AML-193 (cell line): ENCODE results near the gene UNC13A.

Source experiments
- DNase-seq, 2 experiments: peaks; one replicate each; lab custom pipeline; 2025; lab: John Stamatoyannopoulos, UW

The UNC13A gene

DNA sequence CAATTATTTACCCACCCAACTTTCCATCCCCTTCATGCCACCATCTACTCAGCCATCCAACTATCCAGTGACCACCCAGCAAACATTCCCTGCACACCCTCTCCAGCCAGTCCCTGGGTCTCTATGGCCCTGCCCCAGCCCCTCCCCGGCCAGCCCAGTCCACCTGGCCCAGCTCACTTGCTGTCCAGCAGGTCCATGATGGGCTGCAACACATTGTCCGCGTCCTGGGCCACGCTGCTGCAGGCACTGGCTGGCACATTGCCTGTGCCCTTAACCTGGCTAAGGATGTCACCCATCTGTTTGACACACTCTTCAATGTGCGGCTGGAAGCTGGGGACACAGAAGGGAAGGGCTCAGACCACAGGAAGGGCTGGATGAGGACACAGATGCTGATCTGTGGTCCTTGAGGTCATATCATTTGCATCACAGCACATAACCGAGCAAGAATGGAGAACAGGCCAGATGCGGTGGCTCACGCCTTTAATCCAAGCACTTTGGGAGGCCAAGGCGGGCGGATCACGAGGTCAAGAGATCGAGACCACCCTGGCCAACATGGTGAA lies 61.6 kb downstream of the UNC13A start:
- no peak for DNase-seq

DNA sequence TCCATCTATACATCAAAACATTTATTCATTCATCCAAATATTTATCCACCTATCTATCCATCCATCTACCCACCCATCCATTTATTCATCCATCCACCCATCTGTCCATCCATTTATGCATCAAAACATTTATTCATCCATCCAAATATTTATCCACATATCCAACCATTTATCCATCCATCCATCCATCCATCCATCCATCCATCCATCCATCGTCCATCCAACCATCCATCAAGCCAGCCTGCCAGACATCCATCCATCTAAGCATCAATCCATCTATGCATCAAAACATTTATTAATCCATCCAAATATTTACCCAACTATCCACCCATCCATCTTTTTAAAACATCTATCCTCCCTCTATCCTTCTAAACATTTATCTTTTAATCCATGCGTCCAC lies 62.2 kb downstream of the UNC13A start:
- no peak for DNase-seq

DNA sequence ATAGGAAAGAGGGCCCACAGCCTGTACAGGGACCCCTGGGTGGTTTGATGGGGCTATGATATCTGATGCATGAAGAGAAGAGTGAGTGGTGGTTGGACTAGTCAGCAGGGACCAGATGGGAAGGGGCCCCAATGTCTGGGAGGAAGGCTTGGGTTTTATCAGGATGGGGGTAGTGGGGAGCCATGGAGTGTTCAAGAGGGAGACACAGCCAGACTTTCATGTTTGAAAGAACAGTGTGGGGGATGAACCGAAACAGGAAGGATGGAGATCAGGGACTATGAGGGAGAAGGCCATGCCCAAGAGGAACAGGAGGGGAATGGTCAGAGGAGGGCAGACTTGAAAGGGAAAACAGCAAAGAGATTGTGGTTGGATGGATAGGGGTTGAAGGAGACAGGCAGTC lies 63.1 kb downstream of the UNC13A start:
- no peak for DNase-seq

DNA sequence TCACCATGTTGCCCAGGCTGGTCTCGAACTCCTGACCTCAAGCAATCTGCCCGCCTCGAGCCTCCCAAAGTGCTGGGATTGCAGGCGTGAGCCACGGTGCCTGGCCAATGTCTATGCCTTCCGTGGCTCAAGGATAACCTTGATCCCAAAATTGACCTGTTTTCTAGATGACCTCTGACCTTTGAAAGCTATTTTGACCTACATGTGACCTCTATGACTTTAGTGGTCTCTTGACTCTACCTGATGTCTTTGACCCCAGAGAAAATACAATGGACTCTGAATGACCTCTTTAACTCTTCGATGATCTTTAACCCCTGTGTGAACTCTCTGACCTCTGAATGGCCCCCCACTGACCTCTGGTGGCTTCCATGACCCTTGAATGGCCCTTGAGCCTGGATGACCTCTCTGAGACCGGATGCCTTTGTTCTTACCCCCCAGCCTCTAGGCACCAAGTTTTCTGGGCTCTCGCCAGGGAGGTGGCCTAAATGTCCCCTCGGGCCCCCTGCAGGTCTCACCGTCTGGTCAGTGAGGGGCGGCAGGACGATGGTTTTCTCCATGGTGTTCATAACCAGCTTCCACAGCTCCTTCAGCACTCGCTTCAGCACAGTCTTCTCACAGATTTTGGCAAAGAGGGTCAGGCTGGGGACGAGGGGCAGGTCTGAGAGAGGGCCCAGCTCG lies 63.7 kb downstream of the UNC13A start:
- no peak for DNase-seq

DNA sequence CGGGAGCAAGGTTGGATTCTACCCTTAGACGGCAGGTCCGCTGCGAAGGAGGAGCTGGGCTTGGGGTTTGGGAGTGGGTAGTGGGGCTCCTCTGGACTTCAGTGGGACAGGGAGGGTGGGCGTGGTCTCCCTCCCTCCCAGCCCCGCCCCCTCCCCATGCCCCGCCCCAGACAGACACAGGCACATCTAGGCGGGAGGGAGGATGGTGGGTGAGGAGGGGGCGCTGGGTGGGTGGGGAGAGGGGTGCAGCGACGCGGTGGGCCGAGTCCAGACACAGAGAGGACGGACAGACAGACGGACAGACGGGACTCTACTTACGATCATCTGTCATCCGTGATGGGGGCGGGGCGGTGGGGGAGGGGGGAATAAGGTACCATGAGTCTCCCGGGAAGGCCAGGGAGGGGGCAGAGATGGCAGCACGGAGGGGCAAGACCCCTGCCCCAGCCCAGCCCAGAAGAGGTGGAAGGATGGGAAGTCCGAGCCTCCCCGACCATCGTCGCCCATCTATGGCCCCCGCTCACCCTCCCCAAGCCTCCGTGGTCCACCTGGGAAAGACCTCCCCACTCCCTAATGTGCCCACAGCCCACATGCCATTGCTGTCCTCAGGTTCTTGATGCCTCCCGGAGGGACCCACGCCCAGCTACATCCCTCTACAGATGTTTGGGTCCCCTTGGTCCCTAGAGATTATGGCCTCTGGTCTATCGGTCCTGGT lies 64.8 kb downstream of the UNC13A start:
- no peak for DNase-seq

DNA sequence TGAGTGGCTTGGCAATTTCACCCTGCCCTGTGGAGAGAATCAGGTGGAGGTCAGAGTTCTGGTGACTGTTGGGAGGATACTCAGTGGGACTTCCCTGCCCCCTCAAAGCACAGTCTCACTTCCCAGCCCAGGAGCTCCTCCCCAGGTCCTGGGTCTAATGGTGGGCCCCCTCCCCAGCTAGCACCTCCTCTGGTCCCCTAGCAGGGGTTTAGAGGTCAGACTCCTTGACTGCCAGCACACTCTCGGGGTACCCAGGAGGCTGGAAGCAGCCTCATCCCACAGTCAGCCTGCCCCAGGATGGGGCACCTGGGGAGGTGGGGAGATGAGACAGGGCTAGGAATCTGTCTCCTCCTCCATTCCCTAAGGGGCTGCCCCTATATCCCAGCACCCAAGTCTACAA lies 67.5 kb downstream of the UNC13A start:
- no peak for DNase-seq

- DNase-seq = no peak
Measured at GRCh38 chr19:17618936-17619335, 69.2 kb downstream of the UNC13A start.

DNA sequence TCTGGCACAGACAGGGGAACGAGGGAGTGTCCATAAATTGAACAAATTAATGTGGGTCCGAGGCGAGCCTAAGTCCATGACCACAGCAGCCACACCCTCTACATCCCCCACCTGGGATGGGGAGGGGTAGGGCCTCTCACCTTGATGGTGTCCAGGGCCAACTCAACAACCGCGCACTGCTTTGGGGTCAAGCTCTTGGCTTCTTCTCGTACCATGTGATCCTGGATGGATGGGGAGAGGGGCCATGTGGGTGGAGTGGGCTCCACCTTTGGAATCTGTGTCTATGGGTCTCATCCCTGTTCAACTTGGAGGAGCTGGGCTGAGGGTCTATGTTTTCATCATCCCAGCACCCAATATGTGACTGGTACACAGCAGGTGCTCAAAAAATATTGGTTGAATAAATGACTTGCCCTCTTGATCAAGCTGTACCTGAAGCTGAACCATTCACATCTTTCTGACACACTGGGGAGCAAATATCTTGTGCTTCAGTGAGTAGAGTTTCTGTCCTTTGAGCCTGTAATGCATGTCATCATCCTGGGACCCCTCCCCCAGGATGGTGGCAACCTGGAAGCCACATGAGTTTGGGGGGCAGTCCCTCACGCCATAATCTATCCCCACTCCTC lies 69.8 kb downstream of the UNC13A start:
- DNase-seq = no peak

- no peak for DNase-seq
Measured at GRCh38 chr19:17617807-17618192, 70.4 kb downstream of the UNC13A start.

DNA sequence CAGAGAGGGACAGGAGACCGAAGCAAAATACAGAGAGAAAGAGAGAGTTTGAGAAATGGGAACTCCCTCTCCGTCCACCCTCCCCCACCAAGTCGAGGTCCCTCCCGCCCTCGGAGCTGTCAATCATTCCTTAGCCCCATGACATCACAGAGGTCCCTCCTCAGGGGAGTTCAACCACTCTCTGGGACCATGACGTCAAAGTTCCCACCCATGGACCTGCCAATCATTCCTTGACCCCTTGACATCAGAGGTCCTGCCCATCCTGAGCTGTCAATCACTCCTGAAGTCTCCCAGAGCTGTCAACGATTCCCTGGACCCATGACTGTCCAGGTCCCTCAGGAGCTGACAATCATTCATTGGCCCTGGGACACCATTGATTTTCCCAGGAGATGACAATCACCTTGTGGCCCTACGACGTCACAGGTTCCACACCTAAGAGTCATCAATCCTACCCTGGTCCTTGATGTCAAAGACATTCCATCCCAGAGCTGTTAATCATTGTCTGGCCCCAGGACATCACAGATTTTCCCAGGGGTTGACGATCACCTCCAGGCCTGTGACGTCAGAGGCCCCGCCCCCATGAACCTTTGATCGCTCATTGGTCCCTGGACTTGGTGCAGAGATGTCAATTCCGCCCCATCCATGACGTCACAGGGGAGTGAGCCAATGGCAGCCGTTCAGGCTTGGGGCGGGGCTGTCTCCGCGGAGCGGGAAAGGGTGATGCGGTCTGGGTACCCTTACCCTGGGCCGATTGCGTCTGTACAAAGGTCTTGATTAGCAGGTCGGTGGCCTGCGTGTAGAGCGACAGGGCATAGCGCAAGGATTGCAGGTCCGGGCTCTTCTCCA lies 71.0 kb downstream of the UNC13A start:
- DNase-seq = no peak

DNA sequence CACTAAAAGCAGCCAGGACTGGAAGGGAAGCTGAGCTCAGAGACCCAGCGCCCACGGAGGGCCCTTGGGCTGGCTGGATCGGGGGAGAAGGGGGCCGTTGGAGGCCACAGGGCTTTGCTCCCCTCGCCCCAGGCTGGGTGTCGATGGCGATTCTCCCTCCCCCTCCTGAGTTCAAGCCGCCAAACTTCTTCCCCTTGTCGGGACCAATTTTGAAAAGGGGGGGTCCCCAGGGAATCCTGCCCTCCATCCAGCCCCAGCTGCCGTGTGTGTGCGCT lies 71.5 kb downstream of the UNC13A start:
- DNase-seq = no peak

- no peak for DNase-seq
Measured at GRCh38 chr19:17615889-17616685, 72.1 kb downstream of the UNC13A start.

DNA sequence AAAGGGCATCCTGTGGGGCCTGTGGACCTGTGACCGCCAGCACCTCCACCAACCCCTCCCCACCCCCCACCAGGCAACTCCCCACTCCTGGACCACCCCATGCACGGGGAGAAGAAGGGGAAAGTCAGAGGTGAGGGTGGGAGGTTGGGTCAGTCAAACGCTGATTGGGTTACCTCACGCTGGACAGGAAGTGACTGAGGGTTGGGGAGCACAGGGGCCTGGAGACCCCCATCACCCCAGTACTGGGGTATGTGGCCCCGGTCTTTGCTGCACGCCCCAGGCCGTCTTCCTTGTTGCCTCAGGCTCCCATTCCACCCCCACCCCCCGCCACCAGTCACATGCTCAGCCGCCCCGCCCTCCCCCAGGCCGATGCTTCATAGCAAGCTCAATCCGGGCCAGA lies 73.7 kb downstream of the UNC13A start:
- DNase-seq = no peak

DNA sequence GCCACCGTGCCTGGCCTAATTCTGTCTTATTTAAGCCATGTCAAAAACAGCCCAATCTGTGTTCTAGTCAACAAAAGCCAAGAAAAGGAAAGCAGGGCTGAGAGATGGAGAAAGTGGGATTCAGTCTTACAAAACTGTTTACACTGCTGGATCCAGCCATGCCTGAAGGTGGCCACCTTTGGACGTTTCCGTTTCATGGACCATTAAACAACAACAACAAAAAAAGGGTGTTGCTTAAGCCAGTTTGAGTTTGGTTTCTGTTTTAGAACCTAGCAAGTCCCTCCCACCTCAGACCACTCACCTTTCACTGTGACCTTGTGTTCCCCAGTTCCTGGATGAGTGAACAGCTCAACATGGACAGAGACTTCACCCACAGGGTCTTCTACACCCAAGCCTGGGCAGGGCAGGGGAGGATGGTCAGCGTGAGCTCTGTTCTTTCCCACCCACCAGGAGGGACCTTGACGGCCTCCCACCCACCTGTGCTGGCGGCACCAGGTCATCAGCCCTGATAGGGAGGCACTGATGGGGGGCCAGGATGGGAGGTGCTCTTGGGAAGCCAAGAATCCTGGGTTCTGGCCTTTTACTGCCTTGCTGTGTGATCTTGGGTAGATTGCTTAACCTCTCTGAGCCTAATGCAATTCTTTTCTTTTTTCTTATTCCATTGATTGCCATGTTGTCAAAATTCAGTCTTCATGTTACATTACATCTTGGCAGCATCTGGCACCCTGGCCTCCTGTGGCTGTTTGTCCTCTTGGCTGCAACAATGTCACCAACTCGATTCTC lies 76.5 kb downstream of the UNC13A start:
- DNase-seq = no peak

- DNase-seq = peak in 1 of 2 experiments; percentile 24
Measured at GRCh38 chr19:17610384-17610783, 77.8 kb downstream of the UNC13A start.

GRCh38 chr19:17607936-17608335 lies 80.2 kb downstream of the UNC13A start:
- no peak for DNase-seq

DNA sequence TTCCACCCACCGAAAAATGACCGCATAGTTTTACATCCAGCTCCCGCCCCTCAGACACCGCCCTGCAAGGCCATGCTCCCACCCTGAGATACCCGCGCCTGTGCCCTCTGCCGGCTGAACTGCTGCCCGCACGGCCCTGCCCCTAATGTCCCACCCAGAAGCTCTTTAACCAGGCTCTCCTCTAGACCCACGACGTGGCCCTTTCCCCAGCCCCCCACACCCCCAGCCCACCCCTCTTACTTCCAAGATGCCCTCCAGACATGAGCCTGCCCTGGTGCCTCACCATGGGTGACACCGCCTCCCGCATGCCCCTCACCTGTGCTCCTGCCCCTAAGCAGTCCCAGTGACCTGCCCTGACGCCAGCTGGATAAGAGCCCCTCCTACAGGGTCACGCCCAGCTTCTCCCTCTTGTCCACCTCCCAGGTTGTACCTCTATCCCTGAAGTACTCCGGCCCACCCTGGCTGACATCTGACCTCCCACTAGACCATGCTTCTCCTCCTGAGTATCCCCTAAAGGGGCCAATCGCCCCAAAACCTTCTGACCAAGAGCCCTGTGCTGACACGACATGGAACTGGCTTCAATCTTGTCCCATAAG lies 81.5 kb downstream of the UNC13A start:
- DNase-seq = no peak

- peak; percentile 80 to 82 for DNase-seq
Measured at GRCh38 chr19:17605761-17606589, 82.2 kb downstream of the UNC13A start.

- DNase-seq = no peak
Measured at GRCh38 chr19:17605117-17605516, 83.0 kb downstream of the UNC13A start.
